Measurements from ENCODE around the gene SULT1C2.

SULT1C2 gene

GRCh38 chr2:108297436-108298141 lies 8.9 kb downstream of the SULT1C2 start:
- DNase-seq = no peak

- DNase-seq = no peak
Measured at GRCh38 chr2:108301558-108301957, 12.9 kb downstream of the SULT1C2 start.

- no peak for DNase-seq
Measured at GRCh38 chr2:108304975-108305374, 16.3 kb downstream of the SULT1C2 start.

GRCh38 chr2:108305901-108306300 lies 17.2 kb downstream of the SULT1C2 start:
- no peak for DNase-seq

GRCh38 chr2:108309903-108310302 lies 21.2 kb downstream of the SULT1C2 start:
- no peak for DNase-seq

GRCh38 chr2:108314586-108315296 lies 26.0 kb downstream of the SULT1C2 start:
- no peak for DNase-seq

- no peak for DNase-seq
Measured at GRCh38 chr2:108315444-108315934, 26.8 kb downstream of the SULT1C2 start.

- DNase-seq = no peak
Measured at GRCh38 chr2:108316033-108316432, 27.3 kb downstream of the SULT1C2 start.

- DNase-seq = no peak
Measured at GRCh38 chr2:108316461-108317258, 28.0 kb downstream of the SULT1C2 start.

GRCh38 chr2:108320326-108320922 lies 31.7 kb downstream of the SULT1C2 start:
- DNase-seq = no peak

- DNase-seq = no peak
Measured at GRCh38 chr2:108323619-108324018, 34.9 kb downstream of the SULT1C2 start.

GRCh38 chr2:108324531-108325255 lies 36.0 kb downstream of the SULT1C2 start:
- DNase-seq = no peak

- DNase-seq = no peak
Measured at GRCh38 chr2:108325756-108326155, 37.1 kb downstream of the SULT1C2 start.

GRCh38 chr2:108329771-108330170 lies 41.1 kb downstream of the SULT1C2 start:
- DNase-seq = no peak

- DNase-seq = no peak
Measured at GRCh38 chr2:108330979-108331378, 42.3 kb downstream of the SULT1C2 start.

GRCh38 chr2:108345951-108346350 lies 57.3 kb downstream of the SULT1C2 start:
- no peak for DNase-seq

GRCh38 chr2:108346827-108347226 lies 58.1 kb downstream of the SULT1C2 start:
- no peak for DNase-seq

GRCh38 chr2:108347786-108348185 lies 59.1 kb downstream of the SULT1C2 start:
- DNase-seq = no peak

- no peak for DNase-seq
Measured at GRCh38 chr2:108348816-108349570, 60.3 kb downstream of the SULT1C2 start.

- no peak for DNase-seq
Measured at GRCh38 chr2:108349571-108349928, 60.9 kb downstream of the SULT1C2 start.

- DNase-seq = no peak
Measured at GRCh38 chr2:108351889-108352288, 63.2 kb downstream of the SULT1C2 start.

GRCh38 chr2:108354136-108354535 lies 65.4 kb downstream of the SULT1C2 start:
- no peak for DNase-seq
